NCI-H345 (cell line): ENCODE results near the gene VSTM2L.

Source experiments
- DNase-seq: peaks from one replicate; lab custom pipeline; 2025; lab: John Stamatoyannopoulos, UW

Gene VSTM2L

DNA sequence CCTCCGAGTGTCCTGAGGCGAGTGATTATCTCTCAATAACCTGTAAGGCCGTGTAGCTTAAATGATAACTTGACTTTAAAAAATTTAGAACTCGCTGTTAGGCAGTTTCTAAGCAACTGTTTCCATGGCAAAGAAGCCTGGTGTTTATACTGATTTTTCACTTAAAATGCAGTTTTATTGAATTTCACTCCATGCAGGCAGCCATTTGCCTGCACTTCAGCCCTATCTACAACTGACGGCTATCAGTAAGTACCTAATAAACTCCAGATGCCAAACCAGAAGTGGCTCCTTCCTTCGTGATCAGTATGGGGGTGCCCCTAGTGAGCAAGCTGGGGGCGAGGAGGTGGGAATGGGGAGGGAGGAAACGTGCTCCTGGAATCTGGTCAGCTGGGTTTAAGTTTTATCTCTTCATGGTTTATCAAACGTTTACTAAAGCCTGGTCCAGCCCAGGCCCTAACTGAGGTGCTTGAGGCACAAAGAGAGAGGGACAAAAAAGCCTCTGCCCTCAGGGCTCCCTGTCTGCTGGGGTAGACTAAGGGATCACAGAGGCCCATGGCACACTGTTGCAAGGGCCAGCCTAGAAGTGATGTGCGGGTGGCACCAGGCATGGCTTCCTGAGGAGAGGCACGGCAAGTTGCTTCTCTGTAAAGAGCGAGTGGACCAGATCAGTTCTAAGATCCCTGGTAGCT lies 84.8 kb downstream of the VSTM2L start:
- DNase-seq: no peak

DNA sequence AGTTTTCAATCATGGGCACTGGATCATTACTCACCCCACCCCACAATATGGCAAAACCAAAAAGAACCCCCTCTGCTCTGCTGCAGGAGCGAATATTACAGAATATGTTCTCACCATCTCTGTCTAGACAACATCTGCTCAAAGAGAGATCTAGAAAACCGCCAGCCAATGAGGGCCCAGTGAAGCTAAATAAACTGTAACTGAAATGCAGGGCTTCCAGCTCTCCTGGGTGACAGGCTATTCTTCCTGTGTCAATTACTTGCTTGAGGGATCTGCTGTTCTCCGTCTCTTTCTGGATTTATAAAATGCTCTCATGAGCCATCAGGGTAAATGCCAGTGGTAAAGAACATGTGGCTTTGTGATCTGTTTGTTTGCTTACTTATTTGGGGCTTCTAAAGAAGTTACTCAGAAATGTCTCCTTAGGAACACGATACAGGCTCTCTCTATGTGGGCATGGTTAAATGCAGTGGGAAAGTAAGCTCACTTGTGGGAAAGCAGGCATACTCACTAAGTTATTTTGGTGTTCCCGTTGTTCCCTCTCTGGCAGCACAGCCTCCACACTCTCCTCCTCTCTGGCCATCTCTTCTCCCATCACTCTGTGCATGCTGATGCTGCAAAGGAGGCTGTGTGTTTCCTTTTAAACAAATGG lies 85.5 kb downstream of the VSTM2L start:
- no peak for DNase-seq

DNA sequence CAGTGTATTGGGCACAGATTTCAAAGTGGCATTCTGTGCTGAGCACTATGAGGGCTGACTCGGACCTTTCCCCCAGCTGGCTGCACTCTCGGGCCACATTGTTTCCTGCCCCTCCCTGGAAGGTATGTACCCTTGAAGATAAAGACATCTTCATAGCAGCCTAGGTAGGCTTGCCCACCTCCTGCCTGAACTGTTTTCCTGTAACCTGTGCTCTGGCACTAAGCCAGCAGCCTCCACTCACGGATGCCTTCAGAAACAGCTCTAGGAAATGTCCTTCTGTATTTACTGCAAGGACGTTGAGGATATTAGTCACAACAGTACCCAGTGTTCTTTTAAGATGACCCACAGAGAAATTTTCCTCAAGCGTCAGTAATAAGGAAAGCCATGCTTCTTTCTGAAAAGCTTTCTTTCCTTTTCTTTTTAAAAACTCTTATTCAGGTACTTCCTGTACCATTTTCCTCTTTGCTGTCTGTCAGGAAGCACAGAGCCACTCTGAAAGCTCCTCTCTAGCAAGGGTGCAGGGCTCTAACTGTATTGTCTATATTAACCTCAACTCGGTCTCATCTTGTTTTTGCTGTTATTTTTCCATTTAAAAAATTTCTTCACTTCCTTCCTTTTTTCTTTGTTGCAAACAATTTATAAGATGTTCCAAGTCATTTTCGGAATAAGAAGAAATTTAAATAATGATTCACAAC lies 86.8 kb downstream of the VSTM2L start:
- peak; percentile 6 for DNase-seq

DNA sequence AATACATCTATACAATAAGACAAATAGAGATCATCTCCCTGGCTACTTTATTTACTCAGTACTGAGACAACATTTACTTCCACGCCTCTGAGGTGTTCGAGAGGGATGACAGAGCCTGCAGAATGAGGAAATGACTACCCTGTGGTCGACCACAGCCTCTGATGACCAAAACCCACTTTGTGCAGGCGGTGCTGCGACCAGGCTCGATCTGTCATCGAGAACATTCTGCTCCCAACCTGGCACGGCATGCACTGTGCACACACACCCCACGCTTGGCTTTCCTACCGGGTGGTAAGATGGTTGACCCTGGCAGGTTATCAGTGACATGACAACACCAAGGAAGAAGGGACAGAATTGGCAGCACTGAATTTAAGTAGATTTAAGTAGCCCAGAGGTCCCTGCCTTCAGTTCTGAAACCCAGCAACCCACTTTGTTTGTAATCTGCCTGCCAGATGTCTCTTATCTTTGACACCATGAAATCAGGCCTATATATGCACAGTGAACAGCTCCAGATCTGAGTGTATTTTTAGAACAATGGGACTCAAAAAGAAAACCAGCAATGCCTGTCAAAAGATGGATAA lies 87.7 kb downstream of the VSTM2L start:
- DNase-seq: no peak

DNA sequence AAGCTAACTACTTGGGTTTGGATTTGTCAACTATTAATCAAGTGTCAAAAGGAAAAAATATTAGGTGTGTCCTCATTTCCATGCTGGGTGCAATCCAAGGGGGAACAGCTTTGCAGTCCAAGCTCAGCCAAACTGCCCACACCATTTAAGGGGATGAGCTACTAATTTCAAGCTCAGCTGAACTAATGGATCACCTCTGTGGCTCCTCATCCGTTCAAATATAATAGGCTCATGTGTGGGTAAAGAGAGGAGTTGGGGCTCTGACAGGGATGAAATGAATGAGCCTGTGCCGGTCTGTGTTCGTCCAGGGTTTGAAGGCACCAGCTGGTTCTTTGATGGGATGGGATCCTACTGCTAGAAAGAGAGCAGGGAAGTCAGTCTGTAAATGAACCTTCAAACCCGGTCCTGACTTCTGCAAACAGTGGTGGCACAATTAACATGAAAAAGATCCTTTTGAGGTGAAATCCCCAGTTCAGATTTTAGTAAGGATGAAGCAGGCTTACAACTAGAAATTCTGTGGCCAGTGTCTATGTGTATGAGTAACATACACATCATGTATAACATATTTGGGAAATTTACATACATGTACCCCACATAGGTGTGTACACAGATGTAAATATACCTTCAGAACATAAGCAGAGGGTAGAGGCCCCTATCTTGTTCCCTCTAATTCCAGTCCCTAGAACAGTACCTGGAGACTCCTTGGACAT lies 88.4 kb downstream of the VSTM2L start:
- DNase-seq: no peak

DNA sequence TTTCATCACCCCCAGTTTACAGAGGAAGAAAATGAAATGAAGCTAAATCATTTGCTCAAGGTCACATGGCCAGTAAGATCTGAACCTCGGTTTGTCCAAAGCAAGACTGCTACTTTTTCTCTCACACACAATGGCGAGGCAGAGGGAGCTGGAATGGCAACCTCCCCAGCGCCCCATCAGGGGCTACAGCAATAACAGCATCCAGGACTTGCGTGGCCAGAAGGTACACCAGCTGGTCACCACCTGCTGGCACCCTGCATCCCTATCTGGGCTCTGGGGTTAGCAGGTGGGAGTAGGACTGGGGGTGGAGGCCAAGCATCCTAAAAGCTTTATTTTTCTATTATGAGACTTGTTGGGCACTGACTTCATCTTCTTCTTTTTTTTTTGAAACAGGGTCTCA lies 89.0 kb downstream of the VSTM2L start:
- no peak for DNase-seq

DNA sequence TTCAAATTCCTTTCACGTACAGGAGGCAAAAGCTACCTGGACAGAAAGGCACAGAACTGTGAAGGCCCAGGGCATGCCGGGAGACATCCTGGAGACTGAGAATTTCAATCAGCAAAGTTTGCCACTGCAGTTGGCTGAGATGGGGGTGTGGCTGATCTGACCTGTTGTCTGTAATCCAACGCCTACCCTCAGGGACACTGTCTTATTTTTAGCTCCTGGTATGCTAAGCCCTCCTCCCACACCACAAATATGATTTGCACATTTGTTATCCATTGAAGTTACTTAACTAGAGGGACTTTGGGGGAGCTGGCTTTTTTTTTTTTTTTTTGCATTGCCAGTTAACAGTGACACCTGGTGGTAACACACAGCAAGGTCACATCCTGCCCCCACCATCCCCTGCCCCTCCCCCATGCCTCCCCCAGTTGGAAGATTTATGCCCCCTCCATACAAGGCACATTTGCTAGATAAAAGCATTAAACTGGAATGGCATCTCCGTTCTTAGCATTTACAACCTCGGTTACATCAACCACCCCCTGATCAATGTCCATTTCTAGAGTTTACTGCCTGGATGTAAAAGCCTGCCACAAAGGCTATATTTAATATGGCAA lies 90.0 kb downstream of the VSTM2L start:
- peak; percentile 22 for DNase-seq

DNA sequence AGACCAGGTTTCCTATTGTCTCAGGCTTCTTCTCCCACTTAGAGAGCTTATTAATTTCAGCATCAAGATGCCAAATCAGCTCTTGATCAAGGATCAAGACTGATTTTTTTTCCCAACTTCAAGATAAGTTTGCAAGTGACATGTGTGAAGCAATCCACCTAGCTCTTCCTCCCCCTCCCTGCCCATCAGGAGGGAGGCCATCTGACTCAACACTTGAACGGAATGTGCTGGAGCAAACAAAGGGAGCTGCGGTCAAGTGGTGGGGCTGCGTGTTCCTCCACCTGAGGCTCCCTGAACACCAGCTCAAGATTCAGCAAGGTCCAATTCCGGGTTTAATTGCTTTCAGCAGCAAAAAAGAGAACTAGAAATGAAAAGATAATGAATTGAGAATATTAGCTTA lies 91.6 kb downstream of the VSTM2L start:
- DNase-seq: no peak
